Measurements from ENCODE around the gene PDE1A.

Gene PDE1A

GRCh38 chr2:182368446-182368845 lies 58.4 kb downstream of the PDE1A start:
- peak overlapping the region; percentile 53 to 85 for H3K27ac ChIP-seq
- peaks cover 0 to 75% (median 11%) of the 10 kb centered on the region in 4 donors for H3K4me1 ChIP-seq
- intact Hi-C loops (cut with DNase I; ENCODE audit: low total_unique reads) = no loop called here
- H3K9me3 ChIP-seq = no peaks in the 10 kb centered on the region
- DNase-seq = no peak
- H3K27me3 ChIP-seq = no peaks in the 10 kb centered on the region
- H3K36me3 ChIP-seq = no peaks in the 10 kb centered on the region
- H3K4me3 ChIP-seq = no peak overlapping the region
- no peak for TF ChIP-seq CTCF (IDR thresholded peaks at IDR 0.05)

DNA sequence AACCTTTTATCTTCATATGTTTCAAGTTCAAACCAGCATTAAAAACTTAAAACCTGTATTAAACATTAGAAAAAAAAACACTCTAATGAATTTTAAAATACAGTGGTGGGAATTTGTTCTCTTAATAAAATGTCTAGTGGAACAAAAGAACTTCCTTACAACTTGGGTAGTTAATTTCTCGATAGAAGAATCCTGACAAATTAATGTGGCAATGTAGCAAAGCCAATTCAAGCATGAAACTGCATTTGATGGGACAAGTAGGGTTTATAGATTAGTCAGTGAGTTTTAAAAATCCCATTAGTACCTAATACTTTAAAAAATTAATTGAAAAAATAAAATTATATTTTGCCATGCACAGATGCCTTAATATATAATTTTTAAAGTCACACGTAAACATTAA lies 59.4 kb downstream of the PDE1A start:
- Histone ChIP-seq H3K36me3 (no peaks in the 10 kb centered on the region), H3K27me3 (no peaks in the 10 kb centered on the region), H3K9me3 (no peaks in the 10 kb centered on the region), H3K4me1 (peaks cover 0 to 66% (median 8%) of the 10 kb centered on the region in 4 donors), H3K27ac (peak overlapping the region; percentile 53 to 85), H3K4me3 (no peak overlapping the region)
- intact Hi-C loops (cut with DNase I; ENCODE audit: low total_unique reads) = no loop called here
- DNase-seq = no peak
- TF ChIP-seq CTCF (IDR thresholded peaks at IDR 0.05) = no peak

GRCh38 chr2:182366628-182367027 lies 60.2 kb downstream of the PDE1A start:
- peak in 1 of 2 donors; percentile 60 for DNase-seq
- Histone ChIP-seq H3K9me3 (no peaks in the 10 kb centered on the region), H3K4me3 (no peak overlapping the region), H3K36me3 (no peaks in the 10 kb centered on the region), H3K4me1 (peaks cover 0 to 63% (median 7%) of the 10 kb centered on the region in 4 donors), H3K27ac (peak overlapping the region; percentile 70 to 85), H3K27me3 (no peaks in the 10 kb centered on the region)
- intact Hi-C loops (cut with DNase I; ENCODE audit: low total_unique reads) = no loop called here
- TF ChIP-seq CTCF (IDR thresholded peaks at IDR 0.05) = no peak

DNA sequence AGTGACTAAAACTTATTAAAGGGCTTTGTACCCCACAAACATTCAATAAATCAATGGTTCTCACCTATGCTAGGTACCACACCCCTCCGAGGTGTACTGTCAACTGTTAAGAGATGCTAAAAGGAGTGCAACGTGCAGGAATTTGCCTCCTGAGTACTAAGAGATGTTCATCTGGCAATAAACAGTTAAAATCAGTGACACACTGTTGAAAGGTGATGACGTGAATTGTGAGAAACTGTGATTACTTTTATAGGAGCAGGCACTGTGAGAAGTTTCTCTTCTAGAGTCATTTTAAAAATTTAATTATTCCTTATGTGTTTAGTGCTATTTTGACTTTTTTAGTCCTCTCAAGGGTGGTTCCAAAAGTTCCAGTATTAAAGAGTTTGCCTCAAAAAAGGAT lies 61.0 kb downstream of the PDE1A start:
- Histone ChIP-seq H3K4me1 (peaks cover 0 to 63% (median 4%) of the 10 kb centered on the region in 4 donors), H3K27me3 (no peaks in the 10 kb centered on the region), H3K4me3 (no peak overlapping the region), H3K27ac (peak overlapping the region; percentile 70 to 85), H3K36me3 (no peaks in the 10 kb centered on the region), H3K9me3 (no peaks in the 10 kb centered on the region)
- no peak for DNase-seq
- intact Hi-C loops (cut with DNase I; ENCODE audit: low total_unique reads) = no loop called here
- TF ChIP-seq CTCF (IDR thresholded peaks at IDR 0.05) = no peak

- Histone ChIP-seq H3K27me3 (no peaks in the 10 kb centered on the region), H3K4me3 (no peak overlapping the region), H3K4me1 (peaks cover 0 to 52% (median 2%) of the 10 kb centered on the region in 4 donors), H3K36me3 (no peaks in the 10 kb centered on the region), H3K9me3 (no peaks in the 10 kb centered on the region), H3K27ac (peak overlapping the region; percentile 71 to 75)
- TF ChIP-seq CTCF (IDR thresholded peaks at IDR 0.05) = no peak
- intact Hi-C loops (cut with DNase I; ENCODE audit: low total_unique reads) = no loop called here
- no peak for DNase-seq
Measured at GRCh38 chr2:182361477-182361876, 65.4 kb downstream of the PDE1A start.
